SKM-1 treated with dmso at 0.1 percent for 144 hours (cell line): Measurements from ENCODE around the gene SCRN1.
A peak's percentile ranks its signal among the peaks of the same experiment; 100 is the strongest.

ENCODE experiments used
- DNase-seq: peaks from one replicate; lab custom pipeline; 2025; ENCODE audit not compliant: unreplicated experiment; lab: John Stamatoyannopoulos, UW

Gene SCRN1

GRCh38 chr7:29929018-29929807 is 60.4 kb downstream of the SCRN1 start:
- DNase-seq = no peak

GRCh38 chr7:29926741-29927140 is 62.9 kb downstream of the SCRN1 start:
- no peak for DNase-seq

DNA sequence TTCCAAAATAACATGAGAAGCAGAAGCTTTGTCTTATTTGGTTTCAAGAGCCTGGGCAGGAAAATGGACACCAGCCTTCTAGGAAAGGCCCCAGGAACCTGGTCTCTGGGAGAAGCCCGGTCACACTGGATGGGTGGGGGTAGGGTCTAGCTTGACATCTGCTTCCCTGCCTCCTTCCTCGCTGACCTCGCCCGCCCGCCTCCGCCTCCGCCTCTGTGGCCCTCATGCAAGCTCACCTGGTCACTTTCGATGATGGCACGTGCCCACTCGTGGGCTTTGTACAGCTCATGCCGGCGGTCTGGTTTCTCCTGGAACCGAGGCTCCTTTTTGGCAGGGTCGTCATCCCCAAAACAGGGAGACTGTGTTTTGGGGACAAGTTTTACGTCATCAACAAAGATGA is 63.4 kb downstream of the SCRN1 start:
- no peak for DNase-seq

GRCh38 chr7:29924684-29925083 is 64.9 kb downstream of the SCRN1 start:
- no peak for DNase-seq

DNA sequence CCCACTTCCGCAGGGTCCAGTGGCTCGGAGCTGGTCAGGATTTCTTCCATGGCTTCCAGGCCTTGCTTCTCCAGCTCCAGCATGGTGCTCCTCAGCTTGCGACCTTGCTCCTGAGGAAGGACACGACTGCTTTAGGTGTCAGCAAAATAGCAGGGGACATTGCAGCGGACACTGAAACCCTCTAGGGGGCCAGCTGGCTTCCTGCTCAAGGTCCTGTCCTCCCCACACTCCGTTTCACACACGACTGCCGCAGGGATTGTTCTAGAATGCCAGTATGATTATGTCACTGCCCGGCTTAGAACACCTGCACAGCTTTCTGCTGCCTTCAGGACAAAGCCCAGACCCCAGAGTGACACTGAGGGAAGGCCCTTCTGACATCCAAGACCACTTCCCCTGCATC is 65.6 kb downstream of the SCRN1 start:
- no peak for DNase-seq

DNA sequence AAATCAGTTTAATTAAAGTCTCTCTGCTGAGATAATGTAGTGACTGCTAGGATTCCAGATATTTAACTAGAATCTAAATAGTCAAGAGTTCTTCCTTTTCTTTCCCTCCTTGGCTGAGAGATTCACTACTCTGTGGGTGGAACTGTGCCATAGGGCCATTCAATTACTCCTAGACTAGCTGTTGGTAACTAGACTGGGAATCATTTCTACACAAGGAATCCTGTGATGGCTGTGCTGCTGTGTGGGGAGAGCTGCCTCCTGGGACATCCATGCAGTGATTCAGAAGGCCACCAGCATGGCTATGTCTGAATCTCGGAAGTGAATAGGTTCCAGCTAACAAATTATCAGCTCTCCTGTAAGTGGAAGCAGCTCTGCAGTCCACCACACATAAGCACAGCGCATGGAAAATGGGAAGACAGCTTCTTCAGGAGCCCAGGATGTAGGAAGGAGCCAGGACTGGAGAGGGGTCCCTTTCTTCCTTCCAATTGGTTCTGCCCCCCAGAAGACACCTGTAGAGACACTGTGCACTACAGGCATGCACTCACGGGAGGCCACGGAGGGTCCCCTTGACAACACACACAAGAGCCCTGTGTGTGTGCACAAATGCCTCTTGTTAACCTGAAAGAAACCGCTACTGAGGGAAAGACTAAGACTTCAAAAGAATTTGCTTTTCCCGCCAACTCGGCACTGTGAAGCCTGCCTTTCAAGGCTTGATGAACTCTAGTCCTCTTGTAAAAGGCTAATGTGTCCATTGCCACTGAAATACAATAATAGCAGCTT is 66.5 kb downstream of the SCRN1 start:
- DNase-seq = no peak

DNA sequence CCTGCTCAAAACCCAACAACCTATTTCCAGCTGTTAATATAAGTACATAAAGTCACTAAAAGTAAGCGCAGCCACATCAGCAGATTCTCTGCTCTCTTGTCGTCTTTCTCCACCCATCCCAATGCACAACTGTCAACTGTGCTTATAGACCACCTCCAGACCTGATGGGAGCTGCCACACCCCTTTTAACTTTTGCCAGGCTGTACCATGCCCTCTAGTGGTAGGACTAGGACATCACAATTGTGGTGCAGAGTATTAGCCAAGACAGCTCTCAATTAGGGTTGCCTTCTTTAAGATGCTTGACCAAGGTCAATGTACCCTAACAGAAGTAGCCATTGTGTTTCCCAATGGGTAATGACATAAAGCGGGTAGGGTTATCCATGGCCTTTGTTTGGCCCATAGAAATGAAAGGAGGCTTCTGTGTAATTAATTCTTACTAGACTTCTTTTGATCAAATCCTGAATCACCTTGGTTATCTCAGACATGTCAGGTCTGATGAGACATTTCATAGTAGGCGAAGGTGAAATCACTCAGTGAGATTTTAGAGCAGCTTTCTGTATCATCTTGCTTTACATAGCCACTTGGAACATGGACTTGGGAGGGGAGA is 68.1 kb downstream of the SCRN1 start:
- peak; percentile 47 for DNase-seq

- no peak for DNase-seq
Measured at GRCh38 chr7:29920491-29920890, 69.1 kb downstream of the SCRN1 start.

- no peak for DNase-seq
Measured at GRCh38 chr7:29919790-29920189, 69.8 kb downstream of the SCRN1 start.

- no peak for DNase-seq
Measured at GRCh38 chr7:29918850-29919249, 70.8 kb downstream of the SCRN1 start.

DNA sequence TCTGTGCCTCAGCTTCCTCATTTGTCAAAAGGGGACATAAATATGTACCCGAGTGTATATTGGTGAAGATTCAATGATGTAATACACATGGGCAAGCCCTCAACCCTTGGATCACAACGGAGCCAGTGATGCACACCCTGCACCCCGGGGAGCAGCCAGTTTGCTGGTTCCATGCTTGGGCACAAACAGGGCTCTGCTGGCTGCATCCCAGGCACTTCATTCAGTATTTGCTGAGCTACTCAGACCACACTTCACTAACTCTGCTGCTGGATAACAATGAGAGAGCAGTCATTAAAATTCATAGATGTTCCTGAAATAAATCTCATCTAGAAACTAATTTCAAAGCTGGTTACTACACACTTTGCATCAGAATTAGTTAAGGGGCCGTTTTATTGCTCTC is 72.0 kb downstream of the SCRN1 start:
- DNase-seq = no peak

DNA sequence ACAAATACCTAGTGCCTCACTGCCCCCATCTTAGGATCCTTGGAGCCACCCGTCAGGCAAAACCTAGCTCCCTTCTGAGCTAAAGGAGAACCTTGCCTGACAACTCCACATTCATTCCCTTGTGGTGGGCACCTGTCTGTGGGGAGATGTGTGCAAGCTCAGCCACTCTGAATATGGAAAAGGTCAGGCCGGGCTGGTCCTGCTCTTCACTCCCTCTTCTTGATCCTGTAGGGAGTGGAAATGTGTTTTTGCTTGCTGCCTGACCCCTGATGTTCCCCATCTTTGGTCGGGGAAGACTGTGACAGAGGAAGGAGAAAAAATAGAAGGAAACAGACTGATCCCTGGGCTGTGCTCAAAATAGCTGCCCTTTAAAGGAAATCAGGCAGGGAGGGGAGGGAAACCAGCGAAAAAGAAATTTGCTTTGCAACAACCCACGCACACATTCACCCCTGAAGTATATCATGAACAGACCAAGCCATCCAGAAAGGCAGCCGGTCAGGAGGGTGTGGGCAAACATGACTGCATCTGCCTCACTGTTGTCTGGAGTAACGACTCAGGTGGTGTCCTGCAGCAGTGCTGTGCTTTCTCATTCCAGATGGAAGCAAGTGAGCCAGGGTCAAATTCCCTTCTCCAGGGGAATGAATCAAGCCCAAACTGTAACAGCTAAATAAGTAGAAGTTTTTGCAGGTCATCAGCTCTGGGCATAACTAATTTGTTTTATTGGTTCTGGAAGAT is 74.0 kb downstream of the SCRN1 start:
- DNase-seq = no peak

DNA sequence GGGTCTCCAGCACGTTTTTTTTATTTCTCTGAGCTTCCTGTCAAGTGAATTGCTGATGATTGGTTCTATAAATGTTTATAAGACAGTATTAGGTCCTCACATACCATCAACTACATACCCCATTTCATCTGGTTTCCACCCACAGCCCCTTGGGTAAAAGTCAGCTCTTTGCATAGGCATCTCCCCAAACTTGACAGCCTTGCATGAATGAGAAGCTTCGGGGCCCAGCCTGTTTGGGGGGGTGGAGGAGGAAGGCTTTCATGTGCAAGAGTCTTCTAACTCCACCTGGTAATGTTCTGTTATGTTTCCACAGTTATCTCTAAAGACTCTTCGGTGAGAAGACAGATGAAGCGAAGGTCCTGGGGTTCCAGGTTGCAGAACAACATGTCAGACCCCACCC is 75.4 kb downstream of the SCRN1 start:
- no peak for DNase-seq

GRCh38 chr7:29906200-29907022 is 83.2 kb downstream of the SCRN1 start:
- DNase-seq = no peak

DNA sequence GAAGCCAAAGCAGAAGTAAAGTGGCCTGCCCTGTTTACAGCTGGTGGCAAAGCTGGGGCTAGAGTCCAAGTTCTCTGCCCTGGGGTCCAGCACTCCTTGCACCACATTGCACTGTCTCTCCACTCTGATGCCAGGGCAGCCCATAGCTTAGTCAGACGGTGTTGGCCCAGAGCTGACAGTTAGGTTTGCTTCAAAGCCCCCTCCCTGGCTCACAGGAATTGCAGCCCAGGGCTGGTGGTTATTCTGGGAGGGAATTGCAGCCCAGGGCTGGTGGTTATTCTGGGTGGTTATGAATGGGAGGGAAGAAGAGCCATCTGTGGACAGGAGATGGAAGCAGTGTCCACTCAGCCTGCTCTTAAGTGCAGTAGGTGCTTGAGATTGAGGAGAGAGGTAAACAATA is 88.9 kb downstream of the SCRN1 start:
- DNase-seq = no peak

DNA sequence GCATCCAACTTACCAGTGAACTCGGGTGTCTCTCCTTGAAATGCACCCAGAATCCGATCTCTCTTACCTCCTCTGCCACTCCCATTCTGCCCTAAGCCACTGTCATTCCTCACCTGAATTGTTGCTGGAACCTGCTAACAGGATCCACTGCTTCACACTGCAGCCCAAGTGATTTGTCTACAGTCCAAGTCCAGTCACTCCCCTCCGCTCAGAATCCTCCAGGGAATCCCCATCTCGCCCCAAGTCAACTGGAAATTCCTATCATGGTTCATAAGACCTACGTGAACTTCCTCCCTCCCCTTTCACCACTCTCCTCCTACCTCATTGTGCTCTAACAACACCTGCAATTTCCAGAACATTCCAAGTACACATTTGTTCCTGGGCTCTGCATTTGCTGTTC is 91.3 kb downstream of the SCRN1 start:
- DNase-seq = no peak

DNA sequence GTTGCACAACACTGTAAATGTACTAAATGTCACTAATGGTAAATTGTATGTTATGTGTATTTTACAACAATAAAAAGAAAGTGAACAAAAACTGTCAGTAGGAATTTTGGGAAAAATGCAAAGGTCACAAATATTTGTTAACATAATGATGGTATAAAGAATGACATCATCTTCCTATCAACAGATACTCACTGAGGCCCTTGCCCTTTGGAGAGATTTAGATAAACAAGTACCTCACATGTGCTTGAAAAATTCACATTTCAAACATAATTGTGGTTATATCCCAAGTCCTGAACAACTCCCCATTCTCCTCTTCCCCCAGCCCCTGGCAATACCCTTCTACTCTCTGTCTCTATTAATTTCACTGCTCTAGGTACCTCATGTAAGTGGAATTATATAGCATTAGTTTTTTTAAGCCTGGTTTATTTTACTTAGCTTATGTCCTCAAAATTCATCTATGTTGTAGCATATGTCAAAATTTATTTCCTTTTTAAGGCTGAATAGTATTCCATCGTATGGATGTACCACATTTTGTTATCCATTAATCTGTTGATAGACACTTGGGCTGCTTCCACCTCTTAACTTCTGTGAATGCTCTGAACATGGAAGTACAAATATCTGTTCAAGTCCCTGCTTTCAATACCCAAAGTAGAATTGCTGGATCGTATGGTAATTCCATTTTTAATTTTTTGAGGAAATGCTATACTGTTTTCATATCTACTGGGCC is 92.8 kb downstream of the SCRN1 start:
- no peak for DNase-seq

- no peak for DNase-seq
Measured at GRCh38 chr7:29895559-29895958, 94.0 kb downstream of the SCRN1 start.

GRCh38 chr7:29894256-29894655 is 95.3 kb downstream of the SCRN1 start:
- DNase-seq = no peak
